MCF 10A (cell line): Measurements from ENCODE around the gene ETNK1. TPM values are rescaled to one million over a fixed set of nuclear protein-coding genes. Genes with fewer than 3 reads are reported as not detected.
A peak's percentile ranks its signal among the peaks of the same experiment; 100 is the strongest.

Source experiments
- BruUV-seq: library from RNA; stranded (reverse); fragments of 400-500 nt; replicated peaks from 2 replicates; lab custom pipeline; 2021; lab: Mats Ljungman, UMichigan
- CTCF ChIA-PET: fragments of 300-600 bp; sonication (Branson Sonifier 250); formaldehyde crosslinking; extraction: SDS; loops from one replicate; lab custom pipeline; 2021; ENCODE audit warnings: antibody characterized with exemption, inconsistent platforms; lab: Yijun Ruan, JAX
- POLR2A ChIA-PET: fragments of 300-600, 350-650 bp; sonication (Branson Sonifier 250); formaldehyde crosslinking; extraction: SDS; loops from one replicate; lab custom pipeline; 2020; ENCODE audit warnings: antibody characterized with exemption, inconsistent platforms; lab: Yijun Ruan, JAX
- DNase-seq: peaks from one replicate; pipeline ENCODE4 v3.0.0-alpha.2; 2018; ENCODE audit not compliant: unreplicated experiment
- H3K27ac Mint-ChIP-seq: one replicate; pipeline ENCODE4 v1.8.0; 2022; ENCODE audit warnings: mild to moderate bottlenecking, low read depth, mixed read lengths; ENCODE audit not compliant: unreplicated experiment
- H3K27me3 Mint-ChIP-seq: one replicate; pipeline ENCODE4 v1.8.0; 2022; ENCODE audit warnings: mixed read lengths; ENCODE audit not compliant: insufficient read depth, unreplicated experiment
- H3K36me3 Mint-ChIP-seq: one replicate; pipeline ENCODE4 v1.8.0; 2022; ENCODE audit warnings: mild to moderate bottlenecking, moderate library complexity, mixed read lengths; ENCODE audit not compliant: insufficient read depth, unreplicated experiment
- H3K4me1 Mint-ChIP-seq: one replicate; pipeline ENCODE4 v1.8.0; 2022; ENCODE audit warnings: mixed read lengths; ENCODE audit not compliant: insufficient read depth, unreplicated experiment
- H3K4me3 Mint-ChIP-seq: one replicate; pipeline ENCODE4 v1.8.0; 2022; ENCODE audit warnings: mild to moderate bottlenecking, moderate library complexity, mixed read lengths; ENCODE audit not compliant: unreplicated experiment
- H3K9me3 Mint-ChIP-seq: one replicate; pipeline ENCODE4 v1.8.0; 2022; ENCODE audit warnings: mixed read lengths; ENCODE audit not compliant: unreplicated experiment
- intact Hi-C: fragments of 100-400 bp; cut with micrococcal nuclease; formaldehyde crosslinking; loops from 2 replicates; pipeline ENCODE4 v1.14.1; 2022
- total RNA-seq: library from RNA; stranded (reverse); gene quantifications from 2 replicates; pipeline ENCODE4 v1.2.3, GENCODE V29; 2022
- TF ChIP-seq, protein P1 (sequence below): fragments of 200-600 bp; IDR thresholded peaks from one replicate; pipeline ENCODE4 v1.8.0; 2022; ENCODE audit warnings: antibody characterized with exemption, mild to moderate bottlenecking; ENCODE audit not compliant: unreplicated experiment

ETNK1 gene
- total RNA-seq, 1 experiment from 2014 or later = 38.3 TPM

- no peak overlapping the region for H3K4me3 Mint-ChIP-seq
- no peaks in the 10 kb centered on the region for H3K4me1 Mint-ChIP-seq
- H3K27me3 Mint-ChIP-seq = no peaks in the 10 kb centered on the region
- intact Hi-C loops = no loop called here
- H3K9me3 Mint-ChIP-seq = no peaks in the 10 kb centered on the region
- no peak overlapping the region for H3K27ac Mint-ChIP-seq
- TF ChIP-seq, protein P1, sequence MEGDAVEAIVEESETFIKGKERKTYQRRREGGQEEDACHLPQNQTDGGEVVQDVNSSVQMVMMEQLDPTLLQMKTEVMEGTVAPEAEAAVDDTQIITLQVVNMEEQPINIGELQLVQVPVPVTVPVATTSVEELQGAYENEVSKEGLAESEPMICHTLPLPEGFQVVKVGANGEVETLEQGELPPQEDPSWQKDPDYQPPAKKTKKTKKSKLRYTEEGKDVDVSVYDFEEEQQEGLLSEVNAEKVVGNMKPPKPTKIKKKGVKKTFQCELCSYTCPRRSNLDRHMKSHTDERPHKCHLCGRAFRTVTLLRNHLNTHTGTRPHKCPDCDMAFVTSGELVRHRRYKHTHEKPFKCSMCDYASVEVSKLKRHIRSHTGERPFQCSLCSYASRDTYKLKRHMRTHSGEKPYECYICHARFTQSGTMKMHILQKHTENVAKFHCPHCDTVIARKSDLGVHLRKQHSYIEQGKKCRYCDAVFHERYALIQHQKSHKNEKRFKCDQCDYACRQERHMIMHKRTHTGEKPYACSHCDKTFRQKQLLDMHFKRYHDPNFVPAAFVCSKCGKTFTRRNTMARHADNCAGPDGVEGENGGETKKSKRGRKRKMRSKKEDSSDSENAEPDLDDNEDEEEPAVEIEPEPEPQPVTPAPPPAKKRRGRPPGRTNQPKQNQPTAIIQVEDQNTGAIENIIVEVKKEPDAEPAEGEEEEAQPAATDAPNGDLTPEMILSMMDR = no peak
- BruUV-seq = no TSS peak
- POLR2A ChIA-PET = no interaction called here
- CTCF ChIA-PET = interaction anchor here (0.6 kb wide), 1 partner anchor 687 kb away, joined by 3 read pairs; no protein-coding TSS in a partner anchor
- DNase-seq = peak; percentile 1
- H3K36me3 Mint-ChIP-seq = no peaks in the 10 kb centered on the region
Observed at GRCh38 chr12:22738945-22739344, 114.0 kb downstream of the ETNK1 start.

Other genes starting within 250 kb of the ETNK1 start
- gene C2CD5, start 80.6 kb upstream of the ETNK1 start, total RNA-seq = 16.9 and 21.4 TPM in 2 replicates